GM21619 (cell line): Measurements from ENCODE around the gene KIF22.
"Not testable (repeated sequence)": the region's sequence is repeated elsewhere in the genome, so short reads cannot be mapped to it uniquely, and the experiment has no call there.

Source experiments
- ATAC-seq: cut with Tn5 transposase; IDR thresholded peaks from one replicate; pipeline ENCODE4 v1.9.1; 2021; ENCODE audit not compliant: unreplicated experiment

The KIF22 gene

DNA sequence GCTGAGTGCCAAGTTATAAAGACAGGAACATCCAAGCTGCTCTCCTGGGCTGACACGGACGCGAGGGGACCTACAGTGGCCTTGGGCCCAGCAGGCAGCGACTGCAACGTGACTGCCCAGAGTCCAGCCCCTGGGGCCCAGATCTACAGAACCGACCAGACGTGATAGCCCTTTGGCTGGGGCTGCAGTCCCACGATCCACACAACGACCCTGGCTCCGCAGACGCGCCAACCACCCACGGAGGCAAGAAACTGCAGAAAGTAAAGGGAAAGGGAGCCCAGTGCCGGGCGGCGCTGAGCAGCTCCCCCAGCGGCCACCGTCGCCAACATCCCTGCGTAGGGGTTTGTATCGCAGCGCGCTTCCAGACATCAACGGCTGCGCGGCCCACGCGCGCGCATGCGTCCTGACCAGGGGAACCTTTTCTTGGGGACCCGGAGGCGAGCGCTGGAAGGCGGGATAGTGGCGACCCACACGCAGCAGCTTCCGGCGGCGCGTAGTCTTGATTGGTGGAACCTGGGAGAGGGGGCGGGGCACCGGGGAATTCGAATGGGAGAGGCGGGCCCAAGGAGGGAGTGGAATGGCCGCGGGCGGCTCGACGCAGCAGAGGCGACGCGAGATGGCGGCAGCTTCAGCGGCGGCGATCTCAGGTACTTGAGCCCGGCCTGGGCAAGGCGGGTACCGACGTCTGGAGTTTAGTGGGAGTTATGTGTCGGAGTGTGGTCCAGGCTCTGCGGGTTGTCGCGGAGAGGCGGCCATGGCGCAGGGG lies at the start of gene KIF22:
Gene KIF22, plus strand, starts transcription at position 569 of the 766 bp plus-strand sequence. Its CDS starts 9 bp downstream, at position 578.
- peak; percentile 86 for ATAC-seq

DNA sequence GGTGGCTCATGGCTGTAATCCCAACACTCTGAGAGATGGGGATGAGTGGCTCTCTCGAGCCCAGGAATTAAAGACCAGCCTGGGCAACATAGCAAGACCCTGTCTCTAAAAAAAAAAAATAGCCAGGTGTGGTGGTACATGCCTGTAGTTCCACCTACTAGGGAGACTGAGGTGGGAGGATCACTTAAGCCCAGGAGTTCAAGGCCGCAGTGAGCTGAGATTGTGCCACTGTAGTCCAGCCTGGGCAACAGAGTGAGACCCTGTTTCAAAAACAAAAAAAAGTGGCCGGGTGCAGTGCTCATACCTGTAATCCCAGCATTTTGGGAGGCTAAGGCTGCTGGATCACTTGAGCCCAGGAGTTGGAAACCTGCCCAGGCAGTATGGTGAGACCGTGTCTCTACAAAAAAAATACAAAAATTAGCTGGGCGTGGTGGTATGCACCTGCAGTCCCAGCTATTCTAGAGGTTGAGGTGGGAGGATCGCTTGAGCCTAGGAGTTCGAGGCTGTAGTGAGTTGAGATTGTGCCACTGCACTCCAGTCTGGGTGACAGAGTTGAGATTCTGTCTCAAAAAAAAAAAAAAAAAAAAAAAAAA lies 47.8 kb upstream of the KIF22 start:
- no peak for ATAC-seq

DNA sequence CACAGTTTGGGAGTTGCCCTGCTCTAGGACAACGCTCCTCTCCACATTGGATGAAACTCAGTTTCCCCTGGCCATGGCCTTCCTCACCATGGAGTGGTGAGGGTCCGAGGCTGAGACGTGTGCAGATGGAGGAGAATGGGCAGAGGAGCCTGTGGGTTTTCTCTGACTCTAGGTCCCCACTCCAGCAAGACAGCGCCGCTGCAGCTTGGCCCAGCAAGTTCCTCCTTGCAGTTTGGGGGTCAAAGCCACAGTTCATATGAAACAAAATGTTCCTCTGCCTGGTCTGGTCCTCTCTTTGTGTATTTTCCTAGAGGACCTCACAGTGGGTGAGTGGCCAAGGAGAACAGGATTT lies 47.1 kb upstream of the KIF22 start:
- no peak for ATAC-seq

GRCh38 chr16:29743827-29744531 lies 46.6 kb upstream of the KIF22 start:
- ATAC-seq: no peak

DNA sequence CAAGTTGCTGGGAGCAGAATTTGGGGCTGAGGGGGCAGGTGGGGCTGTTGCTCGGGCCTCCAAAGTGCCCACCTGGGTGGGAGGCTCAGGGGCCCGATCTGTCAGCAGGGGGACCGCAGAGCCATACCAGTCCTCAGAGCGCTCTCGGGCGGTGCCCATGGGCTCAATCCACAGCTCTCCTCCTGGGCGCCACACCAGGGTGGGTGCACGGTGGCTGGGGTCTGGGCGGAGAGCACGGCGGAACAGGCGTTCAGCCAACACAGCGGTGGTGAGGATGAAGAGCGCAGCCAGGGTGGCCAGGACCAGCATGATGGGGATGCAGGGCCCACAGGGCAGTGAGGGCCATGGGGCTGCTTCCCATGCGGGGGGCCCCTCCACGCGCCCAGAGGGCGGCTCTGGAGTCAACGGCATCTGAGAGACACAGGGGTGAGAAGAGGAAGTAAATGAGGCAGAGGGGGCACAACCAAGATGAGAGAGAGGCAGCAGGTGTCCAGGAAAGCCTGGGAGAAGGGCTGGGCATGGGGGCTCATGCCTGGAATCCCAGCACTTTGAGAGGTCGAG lies 45.9 kb upstream of the KIF22 start:
- ATAC-seq: no peak

GRCh38 chr16:29745121-29745852 lies 45.3 kb upstream of the KIF22 start:
- ATAC-seq: peak; percentile 43

DNA sequence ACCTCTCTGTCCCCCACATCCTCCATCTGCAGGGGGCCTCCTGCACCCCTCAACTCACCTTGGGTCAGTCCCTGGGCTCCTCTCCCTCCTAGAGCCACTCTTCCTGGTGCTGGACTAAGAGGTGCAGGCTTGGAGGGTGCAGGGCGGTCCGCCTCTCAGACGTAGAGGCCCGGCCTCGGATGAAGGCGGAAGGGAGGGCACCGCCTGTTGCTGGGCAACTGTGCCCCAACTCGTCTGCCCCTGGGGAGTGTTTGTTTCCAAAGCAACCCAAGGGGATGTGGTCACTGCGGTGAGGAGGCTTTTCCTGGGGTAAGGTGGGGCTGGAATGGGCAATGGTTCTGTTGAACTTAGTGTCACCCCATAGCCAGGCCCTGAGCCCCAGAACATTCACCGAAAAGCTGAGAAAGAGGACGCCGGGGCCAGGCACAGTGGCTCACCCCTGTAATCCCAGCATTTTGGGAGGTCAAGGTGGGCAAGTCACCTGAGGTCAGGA lies 44.7 kb upstream of the KIF22 start, which contains the start of gene C16orf54:
Gene C16orf54, minus strand, starts transcription at position 138 of the 493 bp plus-strand sequence. CDS start 1,039 bp downstream, outside the sequence.
- ATAC-seq: peak; percentile 70

DNA sequence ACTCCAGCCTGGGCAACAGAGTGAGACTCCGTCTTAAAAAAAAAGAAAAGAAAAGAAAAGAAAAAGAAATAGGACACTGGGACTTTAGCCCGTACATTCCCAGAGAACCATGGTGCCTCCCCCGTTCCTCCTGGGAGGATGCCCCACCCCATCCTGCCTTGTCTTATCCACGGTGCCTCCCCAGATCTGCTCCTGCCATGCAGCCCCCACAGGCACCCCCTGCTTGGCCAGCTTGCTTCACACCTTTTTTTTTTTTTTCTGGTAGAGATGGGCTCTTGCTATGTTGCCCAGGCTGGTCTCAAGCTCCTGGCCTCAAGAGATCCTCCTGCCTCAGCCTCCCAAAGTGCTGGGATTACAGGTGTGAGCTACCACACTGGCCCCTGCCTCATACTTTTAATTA lies 44.0 kb upstream of the KIF22 start:
- not testable (repeated sequence) for ATAC-seq

DNA sequence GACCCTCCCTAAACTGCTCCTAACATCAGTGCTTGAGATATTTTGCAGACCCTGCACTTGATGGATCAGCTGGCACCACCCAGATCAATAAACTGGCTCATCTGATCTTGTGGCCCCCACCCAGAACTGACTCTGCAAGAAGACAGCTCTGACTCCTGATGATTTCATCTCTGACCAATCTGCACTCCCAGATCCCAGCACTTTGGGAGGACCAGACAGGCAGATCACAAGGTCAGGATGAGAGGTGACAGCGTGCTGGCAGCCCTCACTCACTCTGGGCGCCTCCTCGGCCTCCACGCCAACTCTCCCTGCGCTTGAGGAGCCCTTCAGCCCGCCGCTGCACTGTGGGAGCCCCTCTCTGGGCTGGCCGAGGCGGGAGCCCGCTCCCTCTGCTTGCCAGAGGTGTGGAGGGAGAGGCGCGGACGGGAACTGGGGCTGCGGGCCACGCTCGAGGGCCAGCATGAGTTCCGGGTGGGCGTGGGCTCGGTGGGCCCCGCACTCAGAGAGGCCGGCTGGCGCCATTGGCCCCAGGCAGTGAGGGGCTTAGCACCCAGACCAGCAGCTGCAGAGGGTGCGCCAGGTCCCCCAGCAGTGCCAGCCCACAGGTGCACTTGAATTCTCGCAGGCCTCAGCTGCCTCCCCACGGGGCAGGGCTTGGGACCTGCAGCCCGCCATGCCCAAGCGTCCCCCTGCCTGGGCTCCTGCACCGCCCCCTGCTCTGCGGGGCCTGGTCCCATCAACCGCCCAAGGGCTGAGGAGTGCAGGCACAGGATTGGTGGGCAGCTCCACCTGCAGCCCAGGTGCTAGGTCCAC lies 42.4 kb upstream of the KIF22 start:
- no peak for ATAC-seq

DNA sequence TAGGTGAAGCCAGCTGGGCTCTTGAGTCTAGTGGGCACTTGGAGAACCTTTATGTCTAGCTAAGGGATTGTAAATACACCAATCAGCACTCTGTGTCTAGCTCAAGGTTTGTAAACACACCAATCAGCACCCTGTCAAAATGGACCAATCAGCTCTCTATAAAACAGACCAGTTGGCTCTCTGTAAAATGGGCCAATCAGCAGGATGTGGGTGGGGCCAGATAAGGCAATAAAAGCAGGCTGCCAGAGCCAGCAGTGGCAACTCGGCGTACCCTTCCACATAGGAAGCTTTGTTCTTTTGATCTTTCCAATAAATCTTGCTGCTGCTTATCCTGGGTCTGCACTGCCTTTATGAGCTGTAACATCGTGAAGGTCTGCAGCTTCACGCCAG lies 41.8 kb upstream of the KIF22 start:
- not testable (repeated sequence) for ATAC-seq

DNA sequence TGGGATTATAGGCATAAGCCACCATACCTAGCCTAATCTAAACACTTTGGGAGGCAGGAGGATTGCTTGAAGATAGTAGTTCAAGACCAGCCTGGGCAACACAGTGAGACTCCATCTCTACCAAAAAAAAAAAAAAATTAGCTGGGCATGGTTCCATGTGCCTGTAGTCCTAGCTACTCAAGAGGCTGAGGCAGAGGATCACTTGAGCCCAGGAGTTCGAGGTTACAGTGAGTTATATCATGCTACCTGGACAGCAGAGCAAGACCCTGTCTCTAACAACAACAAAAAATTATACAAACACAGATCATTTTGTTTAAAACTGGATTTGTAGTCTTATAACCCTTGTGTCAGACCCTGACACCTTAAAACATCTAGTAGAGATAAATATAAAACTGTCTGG lies 37.0 kb upstream of the KIF22 start:
- ATAC-seq: no peak

GRCh38 chr16:29756654-29757053 lies 33.9 kb upstream of the KIF22 start:
- ATAC-seq: no peak

GRCh38 chr16:29757086-29757485 lies 33.5 kb upstream of the KIF22 start:
- not testable (repeated sequence) for ATAC-seq

- ATAC-seq: no peak
These were observed 32.5 kb upstream of the KIF22 start for GRCh38 chr16:29757950-29758466.

DNA sequence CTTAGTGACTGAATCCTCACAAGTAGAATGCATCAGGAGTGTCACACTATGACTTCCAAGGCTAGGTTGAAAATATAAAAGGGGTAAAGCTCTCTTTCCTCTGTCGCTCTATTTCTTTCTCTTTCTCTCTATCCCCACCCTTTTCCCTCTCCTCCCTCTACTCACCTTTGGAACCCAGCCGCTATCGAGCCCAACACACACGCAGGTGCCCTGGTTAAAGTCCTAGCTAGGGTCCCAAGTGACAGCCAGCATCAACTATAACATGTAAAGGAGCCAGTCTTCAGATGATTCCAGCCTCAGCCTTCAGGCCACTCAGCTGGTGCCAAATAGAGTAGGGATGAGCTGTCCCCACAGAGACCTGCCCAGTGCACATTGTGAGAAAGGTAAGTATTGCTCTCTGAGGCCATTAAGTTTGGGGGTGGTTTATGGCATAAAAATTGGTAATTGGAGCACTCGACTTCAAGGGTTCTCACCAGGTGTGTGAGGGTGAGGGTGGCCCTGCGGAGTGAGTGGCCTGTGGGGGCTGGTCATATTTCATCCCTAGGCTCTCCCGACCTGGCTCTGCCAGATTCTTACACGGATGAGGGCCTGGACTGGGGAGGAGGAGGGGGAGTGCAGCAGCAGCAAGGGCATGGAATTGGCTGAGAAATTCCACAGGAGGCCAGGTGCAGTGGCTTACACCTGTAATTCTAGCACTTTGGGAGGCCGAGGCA lies 29.8 kb upstream of the KIF22 start:
- no peak for ATAC-seq

DNA sequence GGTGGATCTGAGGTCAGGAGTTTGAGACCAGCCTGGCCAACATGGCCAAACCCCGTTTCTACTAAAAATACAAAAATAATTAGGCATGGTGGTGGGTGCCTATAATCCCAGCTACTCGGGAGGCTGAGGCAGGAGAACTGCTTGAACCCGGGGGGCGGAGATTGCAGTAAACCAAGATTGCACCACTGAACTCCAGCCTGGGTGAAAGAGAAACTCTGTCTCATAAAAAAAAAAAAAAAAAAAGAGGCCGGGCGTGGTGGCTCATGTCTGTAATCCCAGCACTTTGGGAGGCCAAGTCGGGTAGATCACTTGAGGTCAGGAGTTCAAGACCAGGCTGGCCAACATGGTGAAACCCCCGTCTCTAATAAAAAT lies 29.3 kb upstream of the KIF22 start:
- ATAC-seq: not testable (repeated sequence)

GRCh38 chr16:29761882-29762281 lies 28.7 kb upstream of the KIF22 start:
- ATAC-seq: no peak

- ATAC-seq: no peak
These were observed 27.2 kb upstream of the KIF22 start for GRCh38 chr16:29763326-29763725.
